Naive thymus-derived CD4-positive, alpha-beta T cell (primary cell): Measurements from ENCODE around the gene SRRM2. TPM values are rescaled to one million over a fixed set of nuclear protein-coding genes. Genes with fewer than 3 reads are reported as not detected.

Experiments
- ATAC-seq: fragments of 150-1000 bp; cut with Tn5 transposase; 2 replicates; pipeline ENCODE4 v1.10.0; 2021; ENCODE audit warnings: mild to moderate bottlenecking, moderate library complexity
- CTCF ChIA-PET: fragments of 350-600 bp; sonication (Branson Sonifier 250); formaldehyde crosslinking; loops from one replicate; lab custom pipeline; 2021; ENCODE audit warnings: antibody characterized with exemption; lab: Charles Lee
- POLR2A ChIA-PET: fragments of 350-600 bp; sonication (Branson Sonifier 250); formaldehyde crosslinking; loops from one replicate; lab custom pipeline; 2021; ENCODE audit warnings: antibody characterized with exemption, inconsistent platforms; lab: Charles Lee
- DNase-seq, 9 donors: peaks; one replicate each; pipeline versions ENCODE4 v3.0.0 to v3.0.0-alpha.2; 2020 to 2022; ENCODE audit warnings: mixed read lengths in 1 of 9
- H3K27ac ChIP-seq: one replicate; pipeline ENCODE4 v1.7.0; 2013; ENCODE audit warnings: mild to moderate bottlenecking, low read depth, low read length, moderate library complexity
- H3K27me3 ChIP-seq, 2 donors: one replicate each; pipeline ENCODE4 v1.7.0; 2013; ENCODE audit warnings: low read length in 2 of 2, mild to moderate bottlenecking in 2 of 2, moderate library complexity in 2 of 2; ENCODE audit not compliant: control insufficient read depth in 2 of 2, insufficient read depth in 2 of 2
- H3K36me3 ChIP-seq, 3 experiments: 1 replicate in 2 of 3; 2 replicates in 1 of 3; pipeline ENCODE4 v1.7.0; 2013; ENCODE audit warnings: low read length in 3 of 3, mild to moderate bottlenecking in 3 of 3, moderate library complexity in 1 of 3; ENCODE audit not compliant: insufficient read depth in 3 of 3, control insufficient read depth in 2 of 3
- H3K4me1 ChIP-seq, 2 donors: one replicate each; pipeline ENCODE4 v1.7.0; 2013; ENCODE audit warnings: low read length in 2 of 2, mild to moderate bottlenecking in 2 of 2, moderate library complexity in 1 of 2; ENCODE audit not compliant: control insufficient read depth in 2 of 2, insufficient read depth in 2 of 2
- H3K4me3 ChIP-seq: 2 replicates; pipeline ENCODE4 v1.7.0; 2013; ENCODE audit warnings: mild to moderate bottlenecking, low read length
- H3K9me3 ChIP-seq, 3 experiments: 1 replicate in 2 of 3; 2 replicates in 1 of 3; pipeline ENCODE4 v1.7.0; 2013; ENCODE audit warnings: low read length in 3 of 3; ENCODE audit not compliant: control insufficient read depth in 2 of 3
- H3K27ac Mint-ChIP-seq, 9 donors: one replicate each; pipeline ENCODE4 v1.8.0; 2020 to 2022; ENCODE audit warnings: mixed read lengths in 9 of 9, mild to moderate bottlenecking in 8 of 9, moderate library complexity in 5 of 9, inconsistent platforms in 2 of 9
- H3K27me3 Mint-ChIP-seq, 5 donors: one replicate each; pipeline ENCODE4 v1.8.0; 2021 to 2022; ENCODE audit warnings: mixed read lengths in 5 of 5, mild to moderate bottlenecking in 1 of 5
- H3K36me3 Mint-ChIP-seq, 5 donors: one replicate each; pipeline ENCODE4 v1.8.0; 2020 to 2022; ENCODE audit warnings: mixed read lengths in 5 of 5, mild to moderate bottlenecking in 3 of 5, inconsistent platforms in 1 of 5
- H3K4me1 Mint-ChIP-seq, 7 donors: one replicate each; pipeline ENCODE4 v1.8.0; 2020 to 2022; ENCODE audit warnings: mixed read lengths in 7 of 7, mild to moderate bottlenecking in 3 of 7, inconsistent platforms in 1 of 7
- H3K4me3 Mint-ChIP-seq, 10 donors: one replicate each; pipeline ENCODE4 v1.8.0; 2020 to 2022; ENCODE audit warnings: mild to moderate bottlenecking in 10 of 10, mixed read lengths in 10 of 10, moderate library complexity in 6 of 10, inconsistent platforms in 2 of 10
- H3K9me3 Mint-ChIP-seq, 11 donors: one replicate each; pipeline ENCODE4 v1.8.0; 2020 to 2022; ENCODE audit warnings: mixed read lengths in 11 of 11, mild to moderate bottlenecking in 4 of 11, inconsistent platforms in 1 of 11, moderate library complexity in 1 of 11
- intact Hi-C, 2 donors: fragments of 100-400 bp; cut with micrococcal nuclease; formaldehyde crosslinking; loops; one replicate each; pipeline ENCODE4 v1.15.1; 2023
- polyA plus RNA-seq, 2 donors: library from polyadenylated mRNA; unstranded; fragments of 300-500 nt; fragmentation: Illumina TruSeq; gene quantifications; one replicate each; pipeline ENCODE4 v1.2.3, GENCODE V29; 2021
- total RNA-seq, 6 experiments: library from RNA in 5 of 6; stranded (reverse) in 5 of 6; gene quantifications; 1 replicate in 5 of 6; 2 replicates in 1 of 6; pipeline ENCODE4 v1.2.3 and lab custom pipeline; 2021 to 2026

The SRRM2 gene
- total and polyA plus RNA-seq, 7 experiments from 2014 or later = 52.1 to 1,259 (median 1,016) TPM

DNA sequence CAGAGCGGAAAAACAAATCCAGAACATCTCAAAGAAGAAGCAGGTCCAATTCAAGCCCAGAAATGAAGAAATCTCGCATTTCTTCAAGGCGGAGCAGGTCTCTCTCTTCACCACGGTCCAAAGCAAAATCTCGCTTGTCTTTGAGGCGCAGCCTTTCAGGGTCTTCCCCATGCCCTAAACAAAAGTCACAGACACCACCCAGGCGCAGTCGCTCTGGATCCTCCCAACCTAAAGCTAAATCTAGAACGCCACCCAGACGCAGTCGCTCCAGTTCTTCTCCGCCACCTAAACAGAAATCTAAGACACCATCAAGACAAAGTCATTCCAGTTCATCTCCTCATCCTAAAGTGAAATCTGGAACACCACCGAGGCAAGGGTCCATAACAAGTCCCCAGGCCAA lies 10.3 kb downstream of the SRRM2 start:
- peaks cover 63 to 100% (median 70%) of the 10 kb centered on the region in 3 experiments for H3K36me3 ChIP-seq
- no peak overlapping the region for H3K27ac ChIP-seq
- H3K4me1 ChIP-seq = no peaks in the 10 kb centered on the region
- H3K27ac Mint-ChIP-seq = peak overlapping the region in 5 of 9 donors; percentile 12 to 66 (median 22)
- DNase-seq (no peak), ATAC-seq (no peak)
- H3K4me1 Mint-ChIP-seq = peaks cover 11 to 44% (median 26%) of the 10 kb centered on the region in 7 donors
- H3K4me3 Mint-ChIP-seq = no peak overlapping the region
- no peak overlapping the region for H3K4me3 ChIP-seq
- no peaks in the 10 kb centered on the region for H3K9me3 ChIP-seq
- no peaks in the 10 kb centered on the region for H3K27me3 Mint-ChIP-seq
- intact Hi-C loops = no loop called here
- no peaks in the 10 kb centered on the region for H3K27me3 ChIP-seq
- CTCF ChIA-PET = interaction anchor here (0.6 kb wide), 1 partner anchor 218 kb away, joined by 3 read pairs; no protein-coding TSS in a partner anchor
- H3K9me3 Mint-ChIP-seq = peaks cover 0 to 23% (median 0%) of the 10 kb centered on the region in 11 donors
- POLR2A ChIA-PET = interaction anchor here (0.9 kb wide), 1 partner anchor 12 kb away, joined by 3 read pairs; no protein-coding TSS in a partner anchor
- H3K36me3 Mint-ChIP-seq = peaks cover 38 to 90% (median 86%) of the 10 kb centered on the region in 5 donors

- peaks cover 0 to 26% (median 0%) of the 10 kb centered on the region in 11 donors for H3K9me3 Mint-ChIP-seq
Measured at GRCh38 chr16:2763173-2763572, 10.7 kb downstream of the SRRM2 start.

GRCh38 chr16:2764718-2765117 lies 12.3 kb downstream of the SRRM2 start:
- Histone ChIP-seq H3K27me3 (no peaks in the 10 kb centered on the region), H3K4me3 (no peak overlapping the region), H3K9me3 (no peaks in the 10 kb centered on the region), H3K4me1 (no peaks in the 10 kb centered on the region), H3K27ac (no peak overlapping the region), H3K36me3 (peaks cover 64 to 100% (median 67%) of the 10 kb centered on the region in 3 experiments)
- Mint-ChIP-seq H3K27me3 (no peaks in the 10 kb centered on the region), H3K27ac (peak overlapping the region in 3 of 9 donors; percentile 51 to 78 (median 59)), H3K36me3 (peaks cover 24 to 86% (median 78%) of the 10 kb centered on the region in 5 donors), H3K9me3 (peaks cover 0 to 21% (median 0%) of the 10 kb centered on the region in 11 donors), H3K4me3 (peak overlapping the region in 1 of 10 donors; percentile 13), H3K4me1 (peaks cover 7 to 33% (median 26%) of the 10 kb centered on the region in 7 donors)
- ATAC-seq = peak; percentile 21
- CTCF ChIA-PET = interaction anchor here (0.6 kb wide), 1 partner anchor 1203 kb away, joined by 3 read pairs; no protein-coding TSS in a partner anchor
- no peak for DNase-seq
- intact Hi-C loops = no loop called here
- POLR2A ChIA-PET = interaction anchor here (1.5 kb wide), 1 partner anchor 14 kb away, joined by 3 read pairs; no protein-coding TSS in a partner anchor

More at GRCh38 chr16:2763173-2763572, 10.7 kb downstream of the SRRM2 start:
- no peaks in the 10 kb centered on the region for H3K27me3 ChIP-seq
- peak overlapping the region in 7 of 9 donors; percentile 12 to 66 (median 22) for H3K27ac Mint-ChIP-seq
- H3K36me3 Mint-ChIP-seq = peaks cover 35 to 90% (median 87%) of the 10 kb centered on the region in 5 donors
- intact Hi-C loops = no loop called here
- no peak overlapping the region for H3K4me3 ChIP-seq
- ChIA-PET CTCF (interaction anchor here (0.6 kb wide), 1 partner anchor 218 kb away, joined by 3 read pairs; no protein-coding TSS in a partner anchor), POLR2A (interaction anchor here (0.9 kb wide), 1 partner anchor 11 kb away, joined by 3 read pairs; no protein-coding TSS in a partner anchor)
- no peak overlapping the region for H3K27ac ChIP-seq
- no peaks in the 10 kb centered on the region for H3K4me1 ChIP-seq
- H3K4me1 Mint-ChIP-seq = peaks cover 11 to 43% (median 24%) of the 10 kb centered on the region in 7 donors
- no peak overlapping the region for H3K4me3 Mint-ChIP-seq
- ATAC-seq (no peak), DNase-seq (no peak)
- H3K36me3 ChIP-seq = peaks cover 64 to 100% (median 73%) of the 10 kb centered on the region in 3 experiments
- H3K27me3 Mint-ChIP-seq = no peaks in the 10 kb centered on the region
- H3K9me3 ChIP-seq = no peaks in the 10 kb centered on the region

DNA sequence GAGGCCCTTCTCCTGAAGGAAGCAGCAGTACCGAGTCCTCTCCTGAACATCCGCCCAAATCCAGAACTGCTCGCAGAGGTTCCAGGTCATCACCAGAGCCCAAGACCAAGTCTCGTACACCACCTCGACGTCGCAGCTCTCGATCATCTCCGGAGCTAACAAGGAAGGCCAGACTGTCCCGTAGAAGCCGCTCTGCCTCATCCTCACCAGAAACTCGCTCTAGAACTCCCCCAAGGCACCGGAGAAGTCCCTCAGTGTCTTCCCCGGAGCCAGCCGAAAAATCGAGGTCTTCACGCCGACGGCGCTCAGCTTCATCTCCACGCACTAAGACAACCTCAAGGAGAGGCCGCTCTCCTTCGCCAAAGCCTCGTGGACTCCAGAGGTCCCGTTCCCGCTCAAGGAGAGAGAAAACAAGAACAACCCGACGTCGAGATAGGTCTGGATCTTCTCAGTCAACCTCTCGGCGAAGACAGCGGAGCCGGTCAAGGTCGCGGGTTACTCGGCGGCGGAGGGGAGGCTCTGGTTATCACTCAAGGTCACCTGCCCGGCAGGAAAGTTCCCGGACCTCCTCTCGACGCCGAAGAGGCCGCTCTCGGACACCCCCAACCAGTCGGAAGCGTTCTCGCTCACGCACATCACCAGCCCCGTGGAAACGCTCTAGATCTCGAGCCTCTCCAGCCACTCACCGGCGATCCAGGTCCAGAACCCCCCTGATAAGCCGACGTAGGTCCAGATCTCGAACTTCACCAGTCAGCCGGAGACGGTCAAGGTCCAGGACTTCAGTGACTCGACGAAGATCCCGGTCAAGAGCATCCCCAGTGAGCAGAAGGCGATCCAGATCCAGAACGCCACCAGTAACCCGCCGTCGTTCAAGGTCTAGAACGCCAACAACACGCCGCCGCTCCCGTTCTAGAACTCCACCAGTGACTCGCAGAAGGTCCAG lies 13.3 kb downstream of the SRRM2 start:
- Mint-ChIP-seq H3K4me3 (peak overlapping the region in 4 of 10 donors; percentile 9 to 39 (median 18)), H3K36me3 (peaks cover 18 to 79% (median 68%) of the 10 kb centered on the region in 5 donors), H3K27me3 (no peaks in the 10 kb centered on the region), H3K4me1 (peaks cover 2 to 28% (median 19%) of the 10 kb centered on the region in 7 donors), H3K9me3 (peaks cover 0 to 23% (median 0%) of the 10 kb centered on the region in 11 donors), H3K27ac (peak overlapping the region in 5 of 9 donors; percentile 20 to 78 (median 71))
- Histone ChIP-seq H3K4me3 (no peak overlapping the region), H3K9me3 (no peaks in the 10 kb centered on the region), H3K36me3 (peaks cover 66 to 100% (median 66%) of the 10 kb centered on the region in 3 experiments), H3K27ac (no peak overlapping the region), H3K4me1 (no peaks in the 10 kb centered on the region), H3K27me3 (no peaks in the 10 kb centered on the region)
- intact Hi-C loops = loop anchor here in 1 of 2 donors (1.0 kb wide), 1 partner anchor 10 kb away; no protein-coding TSS in a partner anchor
- ATAC-seq (no peak), DNase-seq (no peak)
- POLR2A ChIA-PET = interaction anchor here (1.5 to 3.2 kb wide), 2 partner anchors 12 to 13 kb away, joined by 3 to 10 read pairs; partner anchors contain the start of gene ELOB
- CTCF ChIA-PET = interaction anchor here (0.6 kb wide), 1 partner anchor 1204 kb away, joined by 3 read pairs; no protein-coding TSS in a partner anchor

GRCh38 chr16:2766430-2767139 lies 14.1 kb downstream of the SRRM2 start:
- peaks cover 2 to 23% (median 15%) of the 10 kb centered on the region in 7 donors for H3K4me1 Mint-ChIP-seq
- no peak overlapping the region for H3K4me3 ChIP-seq
- peaks cover 0 to 20% (median 0%) of the 10 kb centered on the region in 11 donors for H3K9me3 Mint-ChIP-seq
- H3K27ac ChIP-seq = no peak overlapping the region
- intact Hi-C loops = loop anchor here in 1 of 2 donors (1.0 kb wide), 1 partner anchor 11 kb away; no protein-coding TSS in a partner anchor
- peaks cover 13 to 78% (median 59%) of the 10 kb centered on the region in 5 donors for H3K36me3 Mint-ChIP-seq
- no peaks in the 10 kb centered on the region for H3K4me1 ChIP-seq
- DNase-seq (no peak), ATAC-seq (no peak)
- H3K4me3 Mint-ChIP-seq = peak overlapping the region in 1 of 10 donors; percentile 21
- peak overlapping the region in 6 of 9 donors; percentile 20 to 71 (median 54) for H3K27ac Mint-ChIP-seq
- ChIA-PET CTCF (no interaction called here), POLR2A (interaction anchor here (0.6 to 3.2 kb wide), 5 partner anchors 9 to 367 kb away, joined by 4 to 20 read pairs (median 5); partner anchors contain the start of genes ELOB and SRRM2)
- no peaks in the 10 kb centered on the region for H3K27me3 ChIP-seq
- H3K9me3 ChIP-seq = no peaks in the 10 kb centered on the region
- H3K36me3 ChIP-seq = peaks cover 64 to 100% (median 72%) of the 10 kb centered on the region in 3 experiments
- no peaks in the 10 kb centered on the region for H3K27me3 Mint-ChIP-seq
